Measurements from ENCODE around the gene FSD1L.

FSD1L gene

GRCh38 chr9:105447814-105448812 lies at the start of gene FSD1L:
Gene FSD1L, plus strand, starts transcription at chr9:105448034. Its CDS starts 187 bp downstream, at chr9:105448221.
- FAIRE-seq = no peak

GRCh38 chr9:105399117-105399516 lies 48.7 kb upstream of the FSD1L start:
- FAIRE-seq = no peak

- FAIRE-seq = no peak
Measured at GRCh38 chr9:105401651-105402050, 46.2 kb upstream of the FSD1L start.

- FAIRE-seq = no peak
Measured at GRCh38 chr9:105403552-105404248, 44.1 kb upstream of the FSD1L start.

- FAIRE-seq = no peak
Measured at GRCh38 chr9:105405514-105406131, 42.2 kb upstream of the FSD1L start.

GRCh38 chr9:105406369-105406768 lies 41.5 kb upstream of the FSD1L start:
- FAIRE-seq = no peak

GRCh38 chr9:105413525-105413924 lies 34.3 kb upstream of the FSD1L start:
- no peak for FAIRE-seq

- no peak for FAIRE-seq
Measured at GRCh38 chr9:105414947-105415661, 32.7 kb upstream of the FSD1L start.

- no peak for FAIRE-seq
Measured at GRCh38 chr9:105415662-105415980, 32.2 kb upstream of the FSD1L start.

GRCh38 chr9:105416840-105417239 lies 31.0 kb upstream of the FSD1L start:
- no peak for FAIRE-seq

- FAIRE-seq = no peak
Measured at GRCh38 chr9:105418588-105419500, 29.0 kb upstream of the FSD1L start.

- no peak for FAIRE-seq
Measured at GRCh38 chr9:105419816-105420597, 27.8 kb upstream of the FSD1L start.

GRCh38 chr9:105421154-105421553 lies 26.7 kb upstream of the FSD1L start:
- no peak for FAIRE-seq

- FAIRE-seq = no peak
Measured at GRCh38 chr9:105421864-105422263, 26.0 kb upstream of the FSD1L start.

- FAIRE-seq = peak; percentile 53
Measured at GRCh38 chr9:105425816-105426433, 21.9 kb upstream of the FSD1L start.

GRCh38 chr9:105426657-105427056 lies 21.2 kb upstream of the FSD1L start:
- no peak for FAIRE-seq

- no peak for FAIRE-seq
Measured at GRCh38 chr9:105431424-105432246, 16.2 kb upstream of the FSD1L start.

GRCh38 chr9:105432247-105432842 lies 15.5 kb upstream of the FSD1L start:
- no peak for FAIRE-seq

GRCh38 chr9:105435453-105435852 lies 12.4 kb upstream of the FSD1L start:
- no peak for FAIRE-seq
